ENCODE data around the gene ZIC2.
"Not testable (repeated sequence)": the region's sequence is repeated elsewhere in the genome, so short reads cannot be mapped to it uniquely, and the experiment has no call there.

The ZIC2 gene

DNA sequence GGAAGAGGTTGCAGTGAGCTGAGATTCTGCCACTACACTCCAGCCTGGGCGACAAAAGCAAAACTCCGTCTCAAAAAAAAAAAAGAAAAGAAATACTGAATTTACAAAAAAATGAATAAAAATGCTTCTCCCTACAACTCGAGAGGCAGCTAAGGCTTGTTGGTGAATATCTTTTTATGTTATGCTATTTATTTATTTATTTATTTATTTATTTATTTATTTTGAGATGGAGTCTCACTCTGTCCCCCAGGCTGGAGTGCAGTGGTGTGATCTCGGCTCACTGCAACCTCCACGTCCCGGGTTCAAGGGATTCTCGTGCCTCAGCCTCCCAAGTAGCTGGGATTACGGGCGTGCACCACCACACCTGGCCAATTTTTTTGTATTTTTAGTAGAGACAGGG is 51.1 kb downstream of the ZIC2 start:
- not testable (repeated sequence) for DNase-seq

DNA sequence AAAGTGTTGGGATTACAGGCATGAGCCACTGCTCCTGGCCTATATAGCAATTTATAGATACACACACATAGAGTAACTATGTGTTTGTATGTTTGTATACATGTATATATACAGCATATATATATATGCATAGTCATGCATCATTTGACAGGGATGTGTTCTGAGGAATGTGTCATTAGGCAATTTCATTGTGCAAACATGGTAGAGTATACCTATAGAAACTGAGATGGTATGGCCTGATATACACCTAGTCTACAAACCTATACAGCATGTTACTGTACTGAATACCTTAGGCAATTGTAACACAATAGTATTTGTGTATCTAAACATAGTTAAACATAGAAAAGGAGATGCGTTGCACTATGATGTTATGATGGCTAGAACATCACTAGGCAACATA is 54.4 kb downstream of the ZIC2 start:
- DNase-seq: no peak

Measured in CD4-positive, alpha-beta T cell treated with Interleukin-17A for 1 hour (primary cell).